ENCODE data around the gene PRTFDC1. TPM values are rescaled to one million over a fixed set of nuclear protein-coding genes. Genes with fewer than 3 reads are reported as not detected.

PRTFDC1 gene
- total RNA-seq, 4 donors from 2014 or later, result 3.0 to 8.3 (median 4.3) TPM

DNA sequence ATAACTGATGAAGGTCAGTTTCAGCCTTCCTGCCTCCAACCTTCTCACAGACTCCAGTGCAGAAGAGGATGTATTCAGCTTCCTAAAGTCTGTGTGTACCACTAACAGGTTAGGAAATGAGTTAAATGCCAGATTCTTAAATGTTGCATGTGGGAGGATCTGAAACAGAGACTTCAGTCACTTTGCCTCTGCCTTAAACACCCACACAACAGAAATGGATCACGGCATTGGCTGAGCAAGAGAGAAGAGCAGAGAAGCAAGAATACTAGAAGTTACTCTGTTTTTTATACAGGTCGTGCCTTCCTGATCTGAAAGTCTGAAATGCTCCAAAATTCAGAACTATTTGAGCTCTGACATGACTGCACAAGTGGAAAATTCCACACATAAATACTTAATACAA is 129.8 kb downstream of the PRTFDC1 start:
- no peaks in the 10 kb centered on the region for H3K9me3 ChIP-seq
- no peaks in the 10 kb centered on the region for H3K4me1 ChIP-seq
- intact Hi-C loops (cut with DNase I), result no loop called here
- no peaks in the 10 kb centered on the region for H3K36me3 ChIP-seq
- WGBS, result 75% methylated on average over 2 of the region's 2 CpGs
- H3K4me3 ChIP-seq, result no peak overlapping the region
- TF ChIP-seq POLR2A (IDR thresholded peaks at IDR 0.05; ENCODE audit: low read depth) (no peak), POLR2AphosphoS5 (IDR thresholded peaks at IDR 0.05) (no peak), EP300 (IDR thresholded peaks at IDR 0.05) (no peak)
- TF ChIP-seq, protein P1, sequence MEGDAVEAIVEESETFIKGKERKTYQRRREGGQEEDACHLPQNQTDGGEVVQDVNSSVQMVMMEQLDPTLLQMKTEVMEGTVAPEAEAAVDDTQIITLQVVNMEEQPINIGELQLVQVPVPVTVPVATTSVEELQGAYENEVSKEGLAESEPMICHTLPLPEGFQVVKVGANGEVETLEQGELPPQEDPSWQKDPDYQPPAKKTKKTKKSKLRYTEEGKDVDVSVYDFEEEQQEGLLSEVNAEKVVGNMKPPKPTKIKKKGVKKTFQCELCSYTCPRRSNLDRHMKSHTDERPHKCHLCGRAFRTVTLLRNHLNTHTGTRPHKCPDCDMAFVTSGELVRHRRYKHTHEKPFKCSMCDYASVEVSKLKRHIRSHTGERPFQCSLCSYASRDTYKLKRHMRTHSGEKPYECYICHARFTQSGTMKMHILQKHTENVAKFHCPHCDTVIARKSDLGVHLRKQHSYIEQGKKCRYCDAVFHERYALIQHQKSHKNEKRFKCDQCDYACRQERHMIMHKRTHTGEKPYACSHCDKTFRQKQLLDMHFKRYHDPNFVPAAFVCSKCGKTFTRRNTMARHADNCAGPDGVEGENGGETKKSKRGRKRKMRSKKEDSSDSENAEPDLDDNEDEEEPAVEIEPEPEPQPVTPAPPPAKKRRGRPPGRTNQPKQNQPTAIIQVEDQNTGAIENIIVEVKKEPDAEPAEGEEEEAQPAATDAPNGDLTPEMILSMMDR (IDR thresholded peaks at IDR 0.05), result no peak
- no peak for DNase-seq (ENCODE audit: extremely low spot score)
- no peaks in the 10 kb centered on the region for H3K27me3 ChIP-seq
- no peak overlapping the region for H3K27ac ChIP-seq (replicated peaks in 1 of 4)

DNA sequence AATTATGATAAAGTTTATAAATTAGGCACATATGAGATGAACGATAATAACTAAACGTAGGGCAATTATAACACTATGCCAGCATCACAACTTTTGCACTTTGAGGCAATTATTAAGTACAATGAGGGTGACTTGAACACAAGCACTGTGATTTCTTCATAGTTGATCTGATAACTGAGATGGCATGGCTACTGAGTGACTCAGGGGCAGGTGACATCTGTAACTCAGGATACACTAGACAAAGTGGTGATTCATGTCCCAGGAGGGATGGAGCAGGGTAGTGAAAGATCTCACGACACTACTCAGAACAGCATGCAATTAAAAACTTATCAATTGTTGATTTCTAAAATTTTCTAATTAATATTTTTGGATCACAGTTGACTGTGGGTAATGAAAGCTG is 130.4 kb downstream of the PRTFDC1 start:
- Histone ChIP-seq H3K9me3 (no peaks in the 10 kb centered on the region), H3K4me1 (no peaks in the 10 kb centered on the region), H3K4me3 (no peak overlapping the region), H3K27me3 (no peaks in the 10 kb centered on the region), H3K36me3 (no peaks in the 10 kb centered on the region), H3K27ac (replicated peaks in 1 of 4) (no peak overlapping the region)
- WGBS, result 84% methylated on average over 3 of the region's 3 CpGs
- TF ChIP-seq EP300 (IDR thresholded peaks at IDR 0.05), result no peak
- TF ChIP-seq POLR2A (IDR thresholded peaks at IDR 0.05; ENCODE audit: low read depth), result no peak
- no peak for TF ChIP-seq POLR2AphosphoS5 (IDR thresholded peaks at IDR 0.05)
- TF ChIP-seq, protein P1 (IDR thresholded peaks at IDR 0.05), result no peak
- no peak for DNase-seq (ENCODE audit: extremely low spot score)
- intact Hi-C loops (cut with DNase I), result no loop called here

DNA sequence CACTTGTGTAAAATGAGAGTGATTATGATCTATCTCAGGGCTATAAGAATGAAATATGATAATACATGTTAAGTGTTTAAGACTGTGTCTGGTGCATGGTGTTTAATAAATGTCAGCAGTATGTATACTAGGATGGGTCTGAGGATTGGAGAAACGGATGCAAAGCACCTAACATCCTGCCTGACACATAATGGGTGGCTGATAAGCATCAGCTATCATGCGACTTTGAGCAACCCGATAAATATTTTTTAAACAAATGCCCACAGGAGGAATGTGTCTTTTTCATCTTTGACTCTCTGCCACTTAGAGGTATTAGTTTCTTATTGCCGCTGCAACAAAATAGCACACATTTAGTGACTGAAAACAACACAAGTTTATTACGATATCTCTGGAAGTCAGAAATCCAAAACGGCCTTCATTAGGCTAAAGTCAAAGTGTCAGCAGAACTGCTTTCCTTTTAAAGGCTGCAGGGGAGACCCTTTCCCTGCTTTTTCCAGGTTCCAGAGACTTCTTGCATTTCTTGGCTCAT is 135.5 kb downstream of the PRTFDC1 start:
- WGBS, result 89% methylated on average over 6 of the region's 6 CpGs
- Histone ChIP-seq H3K36me3 (no peaks in the 10 kb centered on the region), H3K4me3 (no peak overlapping the region), H3K27ac (replicated peaks in 1 of 4) (no peak overlapping the region), H3K9me3 (no peaks in the 10 kb centered on the region), H3K27me3 (no peaks in the 10 kb centered on the region), H3K4me1 (no peaks in the 10 kb centered on the region)
- no peak for DNase-seq (ENCODE audit: extremely low spot score)
- TF ChIP-seq POLR2AphosphoS5 (IDR thresholded peaks at IDR 0.05) (no peak), EP300 (IDR thresholded peaks at IDR 0.05) (no peak), POLR2A (IDR thresholded peaks at IDR 0.05; ENCODE audit: low read depth) (no peak)
- TF ChIP-seq, protein P1 (IDR thresholded peaks at IDR 0.05), result no peak
- intact Hi-C loops (cut with DNase I), result no loop called here

DNA sequence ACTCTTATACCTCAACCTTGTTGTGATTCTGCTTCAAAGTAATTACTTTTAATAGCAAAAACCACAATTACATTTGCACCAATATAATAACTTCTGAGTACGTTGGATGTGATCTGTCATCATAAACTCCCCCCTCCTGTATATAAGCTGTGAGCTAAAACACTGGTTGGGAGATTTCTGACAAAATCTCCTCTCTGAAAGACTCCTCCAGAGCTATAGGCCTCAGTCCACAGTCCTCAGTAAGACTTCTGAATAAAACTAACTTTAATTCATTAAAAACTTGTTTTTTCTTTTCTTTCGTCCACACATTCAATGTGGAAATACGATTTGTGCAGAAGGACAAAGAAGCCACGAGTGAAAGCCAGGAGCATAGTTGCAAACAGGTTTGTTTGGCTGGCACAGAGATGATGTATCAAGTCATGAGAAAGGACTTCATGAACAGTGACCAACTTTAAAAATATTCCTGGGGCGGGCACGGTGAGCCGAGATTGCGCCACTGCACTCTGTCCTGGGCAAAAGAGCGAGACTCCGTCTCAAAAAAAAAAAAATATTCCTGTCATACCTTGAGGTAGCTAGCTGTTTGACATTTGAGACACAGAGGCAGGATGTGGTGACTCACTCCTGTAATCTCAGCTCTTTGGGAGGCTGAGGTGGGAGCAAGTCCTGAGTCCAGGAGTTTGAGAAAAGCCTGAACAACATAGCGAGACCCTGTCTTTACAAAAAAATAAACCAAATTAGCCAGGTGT is 137.7 kb downstream of the PRTFDC1 start:
- 88% methylated on average over 11 of the region's 11 CpGs for WGBS

More for the DNA sequence above, 137.7 kb downstream of the PRTFDC1 start:
- intact Hi-C loops (cut with DNase I), result no loop called here
- DNase-seq (ENCODE audit: extremely low spot score), result no peak
- no peak overlapping the region for H3K4me3 ChIP-seq
- H3K27me3 ChIP-seq, result no peaks in the 10 kb centered on the region
- no peak overlapping the region for H3K27ac ChIP-seq (replicated peaks in 1 of 4)
- no peaks in the 10 kb centered on the region for H3K4me1 ChIP-seq
- H3K9me3 ChIP-seq, result no peaks in the 10 kb centered on the region
- TF ChIP-seq, protein P1 (IDR thresholded peaks at IDR 0.05), result no peak
- no peak for TF ChIP-seq POLR2A (IDR thresholded peaks at IDR 0.05; ENCODE audit: low read depth)
- TF ChIP-seq EP300 (IDR thresholded peaks at IDR 0.05), result no peak
- TF ChIP-seq POLR2AphosphoS5 (IDR thresholded peaks at IDR 0.05), result no peak
- H3K36me3 ChIP-seq, result no peaks in the 10 kb centered on the region

All from esophagus muscularis mucosa (tissue), 4 donors.